ENCODE data around the gene ATG4D. TPM values are rescaled to one million over a fixed set of nuclear protein-coding genes. Genes with fewer than 3 reads are reported as not detected.

Gene ATG4D
- total and polyA plus RNA-seq, 10 of the 15 experiments (the other 5 are each of a cell fraction or from before 2014, with no cell fraction given), result 0.39 to 28.7 (median 13.4) TPM

DNA sequence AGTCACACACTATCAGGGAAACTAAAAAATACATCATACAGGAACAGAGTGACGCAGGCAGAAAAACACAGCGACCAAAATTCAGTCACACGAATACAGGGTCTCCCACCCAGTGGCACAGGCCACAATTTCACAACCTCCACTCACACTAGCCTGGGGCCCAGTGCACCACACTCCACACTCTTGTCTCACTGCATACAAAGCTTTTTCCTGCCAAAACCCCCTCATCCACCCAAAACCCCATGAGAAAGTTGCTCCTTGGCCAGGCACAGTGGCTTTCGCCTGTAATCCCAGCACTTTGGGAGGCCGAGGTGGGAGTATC is 27.7 kb upstream of the ATG4D start:
- H3K27ac ChIP-seq (ENCODE audit: control insufficient read depth, insufficient read depth), result no peak overlapping the region
- no peak for FAIRE-seq
- BruUV-seq (replicated peaks), result no TSS peak
- no peak overlapping the region for H3K9ac ChIP-seq (ENCODE audit: control insufficient read depth, insufficient read depth, low read length)
- ChIA-PET RAD21 (ENCODE audit: unreplicated experiment) (no interaction called here), CTCF (interaction anchor here (0.8 kb wide), 1 partner anchor 296 kb away, joined by 3 read pairs; no protein-coding TSS in a partner anchor), POLR2A (no interaction called here), SMC1A (ENCODE audit: uncharacterized antibody, unreplicated experiment) (no interaction called here)
- no peak overlapping the region for H2AFZ ChIP-seq (ENCODE audit: control insufficient read depth, low read depth, low read length)
- no peaks in the 10 kb centered on the region for H4K20me1 ChIP-seq (ENCODE audit: control insufficient read depth, insufficient read depth)
- H3K27me3 ChIP-seq (replicated peaks in 1 of 2; ENCODE audit: control insufficient read depth in 2 of 2, insufficient read depth in 2 of 2, low read length in 1 of 2), result peaks cover 12 to 26% of the 10 kb centered on the region in 2 experiments
- whole genome bisulfite sequencing (ENCODE audit: insufficient coverage, insufficient replicate concordance, low lambda C conversion rate, missing lambda C conversion rate), result 75% methylated on average over 5 of the region's 5 CpGs
- H3K36me3 ChIP-seq (ENCODE audit: control insufficient read depth in 2 of 2, insufficient read depth in 2 of 2, low read length in 1 of 2), result no peaks in the 10 kb centered on the region
- H3K4me2 ChIP-seq (ENCODE audit: control insufficient read depth, insufficient read depth), result no peak overlapping the region
- in situ Hi-C loops (cut with MboI) (no loop called here), intact Hi-C loops (cut with micrococcal nuclease; ENCODE audit: unreplicated experiment) (no loop called here)
- ATAC-seq, result no peak
- no peak for DNase-seq (ENCODE audit: low read depth, low spot score)
- H3K9me3 ChIP-seq (replicated peaks; ENCODE audit: control insufficient read depth, insufficient read depth, low read length), result no peaks in the 10 kb centered on the region
- H3K4me1 ChIP-seq (ENCODE audit: control insufficient read depth, insufficient read depth, low read length), result peaks cover 11% of the 10 kb centered on the region
- no peak overlapping the region for H3K4me3 ChIP-seq
- H3K79me2 ChIP-seq (ENCODE audit: control insufficient read depth, insufficient read depth, low read length), result no peaks in the 10 kb centered on the region
- no peak for TF ChIP-seq FOXK2 (IDR thresholded peaks at IDR 0.05)
- TF ChIP-seq, protein P1, sequence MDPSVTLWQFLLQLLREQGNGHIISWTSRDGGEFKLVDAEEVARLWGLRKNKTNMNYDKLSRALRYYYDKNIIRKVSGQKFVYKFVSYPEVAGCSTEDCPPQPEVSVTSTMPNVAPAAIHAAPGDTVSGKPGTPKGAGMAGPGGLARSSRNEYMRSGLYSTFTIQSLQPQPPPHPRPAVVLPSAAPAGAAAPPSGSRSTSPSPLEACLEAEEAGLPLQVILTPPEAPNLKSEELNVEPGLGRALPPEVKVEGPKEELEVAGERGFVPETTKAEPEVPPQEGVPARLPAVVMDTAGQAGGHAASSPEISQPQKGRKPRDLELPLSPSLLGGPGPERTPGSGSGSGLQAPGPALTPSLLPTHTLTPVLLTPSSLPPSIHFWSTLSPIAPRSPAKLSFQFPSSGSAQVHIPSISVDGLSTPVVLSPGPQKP (IDR thresholded peaks at IDR 0.05; ENCODE audit: low read depth, low read length), result no peak
- TF ChIP-seq CHD2 (IDR thresholded peaks at IDR 0.05; ENCODE audit: borderline replicate concordance, low read depth, low read length), result no peak
- no peak for TF ChIP-seq ATF7 (IDR thresholded peaks at IDR 0.05; ENCODE audit: low read depth)
- no peak for TF ChIP-seq ESRRA (IDR thresholded peaks at IDR 0.05; ENCODE audit: low read length)
- no peak for TF ChIP-seq MTA2 (IDR thresholded peaks at IDR 0.05; ENCODE audit: low read depth)
- no peak for TF ChIP-seq CHD1 (IDR thresholded peaks at IDR 0.05; ENCODE audit: low read depth, low read length)
- TF ChIP-seq ETV6 (conservative IDR thresholded peaks at IDR 0.05 in 1 of 2, IDR thresholded peaks at IDR 0.05 in 1 of 2; ENCODE audit: borderline replicate concordance in 1 of 2, low read depth in 1 of 2), result no peak
- no peak for TF ChIP-seq MEF2B (IDR thresholded peaks at IDR 0.05; ENCODE audit: partially characterized antibody, poor library complexity, severe bottlenecking)
- TF ChIP-seq ZNF592 (IDR thresholded peaks at IDR 0.05), result no peak
- no peak for TF ChIP-seq TAF1 (IDR thresholded peaks at IDR 0.05; ENCODE audit: borderline replicate concordance, low read depth, low read length)
- TF ChIP-seq TCF12 (IDR thresholded peaks at IDR 0.05; ENCODE audit: low read depth, low read length), result no peak
- TF ChIP-seq, protein P2, sequence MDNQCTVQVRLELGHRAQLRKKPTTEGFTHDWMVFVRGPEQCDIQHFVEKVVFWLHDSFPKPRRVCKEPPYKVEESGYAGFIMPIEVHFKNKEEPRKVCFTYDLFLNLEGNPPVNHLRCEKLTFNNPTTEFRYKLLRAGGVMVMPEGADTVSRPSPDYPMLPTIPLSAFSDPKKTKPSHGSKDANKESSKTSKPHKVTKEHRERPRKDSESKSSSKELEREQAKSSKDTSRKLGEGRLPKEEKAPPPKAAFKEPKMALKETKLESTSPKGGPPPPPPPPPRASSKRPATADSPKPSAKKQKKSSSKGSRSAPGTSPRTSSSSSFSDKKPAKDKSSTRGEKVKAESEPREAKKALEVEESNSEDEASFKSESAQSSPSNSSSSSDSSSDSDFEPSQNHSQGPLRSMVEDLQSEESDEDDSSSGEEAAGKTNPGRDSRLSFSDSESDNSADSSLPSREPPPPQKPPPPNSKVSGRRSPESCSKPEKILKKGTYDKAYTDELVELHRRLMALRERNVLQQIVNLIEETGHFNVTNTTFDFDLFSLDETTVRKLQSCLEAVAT (IDR thresholded peaks at IDR 0.05), result no peak
- no peak for TF ChIP-seq IRF5 (IDR thresholded peaks at IDR 0.05; ENCODE audit: borderline replicate concordance)
- no peak for TF ChIP-seq CBX5 (IDR thresholded peaks at IDR 0.05; ENCODE audit: low read depth)
- no peak for TF ChIP-seq SREBF2 (IDR thresholded peaks at IDR 0.05; ENCODE audit: low read length)

Data from GM12878 (cell line).